ENCODE results near the gene CTNNBL1. TPM values are rescaled to one million over a fixed set of nuclear protein-coding genes. Genes with fewer than 3 reads are reported as not detected.

CTNNBL1 gene
- total RNA-seq, 1 donor from 2014 or later, result 93.5 TPM

DNA sequence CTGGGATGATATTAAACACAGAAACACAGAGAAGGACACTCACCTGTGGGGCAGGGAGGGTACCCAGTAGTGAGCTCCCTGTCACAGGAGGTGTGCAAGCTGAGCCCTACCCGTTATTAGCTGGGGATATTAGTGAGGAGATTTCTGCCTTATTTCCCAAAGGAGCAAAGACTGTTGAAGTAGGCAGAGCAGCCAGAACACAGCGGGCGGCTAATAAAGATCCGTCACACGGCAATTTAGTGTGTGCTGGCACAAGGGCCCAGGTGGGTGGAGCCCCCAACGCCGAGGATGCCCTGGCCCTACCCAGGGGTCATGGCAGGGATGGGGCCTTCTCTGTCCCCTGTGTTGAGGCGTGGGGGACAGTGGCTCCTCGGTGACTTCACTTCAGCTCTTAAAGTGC lies 217.4 kb downstream of the CTNNBL1 start:
- H3K4me3 Mint-ChIP-seq, result no peak overlapping the region
- H3K4me1 Mint-ChIP-seq (ENCODE audit: low read depth), result peaks cover 14% of the 10 kb centered on the region
- intact Hi-C loops (cut with micrococcal nuclease), result no loop called here
- no peaks in the 10 kb centered on the region for H3K36me3 Mint-ChIP-seq (ENCODE audit: low read depth)
- no peak for DNase-seq (ENCODE audit: low spot score)
- H3K27ac Mint-ChIP-seq, result no peak overlapping the region
- H3K9me3 Mint-ChIP-seq, result no peaks in the 10 kb centered on the region
- H3K27me3 Mint-ChIP-seq (ENCODE audit: insufficient read depth), result peaks cover 33% of the 10 kb centered on the region

DNA sequence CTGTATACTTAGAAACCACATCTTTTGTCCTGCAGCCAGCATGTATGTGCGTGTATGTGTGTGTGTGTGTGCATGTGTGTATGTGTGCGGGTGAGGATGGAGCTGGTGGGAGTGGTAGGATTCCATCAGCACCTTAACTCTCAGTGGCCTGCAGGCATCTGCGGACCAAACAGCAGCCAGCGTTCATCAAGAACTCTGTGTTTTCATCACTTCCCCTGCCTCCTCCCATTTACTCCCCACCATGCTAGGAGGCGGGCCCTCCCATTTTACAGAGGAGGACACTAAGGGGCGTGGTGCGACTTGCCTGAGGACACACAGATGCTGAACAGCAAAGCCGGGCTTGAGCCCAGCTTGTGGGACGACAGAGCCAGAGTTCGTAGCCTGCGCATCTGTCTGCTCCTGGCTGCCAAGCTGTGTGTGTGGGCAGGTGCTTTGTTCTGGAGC lies 218.0 kb downstream of the CTNNBL1 start:
- H3K27me3 Mint-ChIP-seq (ENCODE audit: insufficient read depth), result peaks cover 33% of the 10 kb centered on the region
- no peak overlapping the region for H3K4me3 Mint-ChIP-seq
- H3K27ac Mint-ChIP-seq, result no peak overlapping the region
- no peaks in the 10 kb centered on the region for H3K9me3 Mint-ChIP-seq
- no peak for DNase-seq (ENCODE audit: low spot score)
- H3K4me1 Mint-ChIP-seq (ENCODE audit: low read depth), result peaks cover 14% of the 10 kb centered on the region
- intact Hi-C loops (cut with micrococcal nuclease), result no loop called here
- H3K36me3 Mint-ChIP-seq (ENCODE audit: low read depth), result no peaks in the 10 kb centered on the region

DNA sequence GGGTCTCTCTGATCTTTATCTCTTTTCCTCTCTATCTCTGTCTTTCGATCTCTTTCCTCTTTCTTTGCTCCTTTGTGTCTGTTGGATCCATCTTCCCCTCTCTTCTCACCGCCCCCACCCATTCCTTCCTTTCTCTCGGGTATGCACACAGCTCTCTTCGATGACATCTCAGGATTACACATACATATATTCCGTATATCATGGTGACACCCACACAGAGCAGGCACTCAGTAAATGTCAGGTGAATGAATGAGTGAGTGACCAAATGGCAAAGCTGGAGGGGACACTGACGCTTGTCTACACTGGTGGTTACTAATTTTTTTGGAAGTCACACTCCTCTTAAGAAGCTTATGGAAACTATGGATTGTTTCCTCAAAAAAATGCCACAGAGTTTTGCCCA lies 219.0 kb downstream of the CTNNBL1 start:
- intact Hi-C loops (cut with micrococcal nuclease), result no loop called here
- no peak overlapping the region for H3K4me3 Mint-ChIP-seq
- peak overlapping the region; percentile 18 for H3K27ac Mint-ChIP-seq
- peaks cover 14% of the 10 kb centered on the region for H3K4me1 Mint-ChIP-seq (ENCODE audit: low read depth)
- H3K27me3 Mint-ChIP-seq (ENCODE audit: insufficient read depth), result peaks cover 28% of the 10 kb centered on the region
- H3K36me3 Mint-ChIP-seq (ENCODE audit: low read depth), result no peaks in the 10 kb centered on the region
- no peaks in the 10 kb centered on the region for H3K9me3 Mint-ChIP-seq
- DNase-seq (ENCODE audit: low spot score), result no peak

DNA sequence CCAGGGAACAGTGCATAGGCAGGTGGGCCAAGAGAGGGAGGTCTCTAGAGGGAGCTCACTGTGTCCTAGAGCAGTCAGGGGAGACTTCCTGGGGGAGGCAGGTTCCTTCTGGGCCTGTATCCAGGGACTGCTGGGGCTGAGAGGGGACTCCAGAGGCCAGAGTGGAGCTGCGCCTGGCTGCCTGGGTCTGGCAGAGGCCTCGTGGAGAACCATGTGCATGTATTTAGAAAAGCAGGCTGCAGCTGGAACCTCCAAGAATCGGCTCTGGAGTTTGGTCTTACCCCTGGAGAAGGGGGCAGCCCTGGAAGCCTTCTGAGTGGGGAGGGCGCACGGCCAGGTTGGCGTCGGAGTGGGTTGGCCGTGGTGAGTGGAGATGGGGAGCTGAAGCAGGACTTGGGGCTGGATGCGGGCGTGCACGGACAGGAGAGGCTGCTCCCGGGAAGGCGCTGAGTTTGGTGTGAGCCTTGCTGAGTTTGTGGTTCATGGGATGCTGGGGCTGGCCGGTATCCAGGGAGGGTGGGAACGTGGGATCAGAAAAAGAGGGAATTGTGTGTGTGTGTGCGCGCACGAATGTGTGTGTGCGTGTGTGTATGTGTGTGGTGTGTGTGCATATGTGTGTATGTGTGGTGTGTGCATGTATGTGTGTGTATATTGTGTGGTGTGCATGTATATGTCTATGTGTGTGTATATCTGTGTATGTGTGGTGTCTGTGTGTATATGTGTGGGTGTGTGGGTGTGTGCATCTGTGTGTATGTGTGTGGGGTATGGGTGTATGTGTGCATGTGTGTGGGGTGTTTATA lies 219.9 kb downstream of the CTNNBL1 start:
- Mint-ChIP-seq H3K9me3 (no peaks in the 10 kb centered on the region), H3K27ac (peak overlapping the region; percentile 5), H3K27me3 (ENCODE audit: insufficient read depth) (peaks cover 26% of the 10 kb centered on the region), H3K4me3 (no peak overlapping the region), H3K36me3 (ENCODE audit: low read depth) (no peaks in the 10 kb centered on the region), H3K4me1 (ENCODE audit: low read depth) (peaks cover 14% of the 10 kb centered on the region)
- intact Hi-C loops (cut with micrococcal nuclease), result no loop called here
- DNase-seq (ENCODE audit: low spot score), result no peak

DNA sequence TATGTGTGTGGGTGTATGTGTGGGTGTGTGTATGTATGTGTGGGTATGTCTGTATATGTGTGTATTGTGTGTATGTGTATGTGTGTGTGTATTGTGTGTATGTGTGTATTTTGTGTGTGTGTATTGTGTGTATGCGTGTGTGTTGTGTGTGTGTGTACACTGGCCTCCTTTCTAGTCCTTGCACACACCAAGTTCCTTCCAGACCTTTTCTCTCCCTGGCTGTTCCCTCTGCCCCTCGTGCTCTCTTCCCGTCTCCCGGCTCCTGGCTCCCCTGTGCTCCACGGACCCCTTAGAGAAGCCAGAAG lies 220.5 kb downstream of the CTNNBL1 start:
- DNase-seq (ENCODE audit: low spot score), result no peak
- Mint-ChIP-seq H3K36me3 (ENCODE audit: low read depth) (no peaks in the 10 kb centered on the region), H3K27ac (no peak overlapping the region), H3K9me3 (no peaks in the 10 kb centered on the region), H3K4me1 (ENCODE audit: low read depth) (peaks cover 14% of the 10 kb centered on the region), H3K4me3 (no peak overlapping the region), H3K27me3 (ENCODE audit: insufficient read depth) (peaks cover 32% of the 10 kb centered on the region)
- intact Hi-C loops (cut with micrococcal nuclease), result no loop called here

DNA sequence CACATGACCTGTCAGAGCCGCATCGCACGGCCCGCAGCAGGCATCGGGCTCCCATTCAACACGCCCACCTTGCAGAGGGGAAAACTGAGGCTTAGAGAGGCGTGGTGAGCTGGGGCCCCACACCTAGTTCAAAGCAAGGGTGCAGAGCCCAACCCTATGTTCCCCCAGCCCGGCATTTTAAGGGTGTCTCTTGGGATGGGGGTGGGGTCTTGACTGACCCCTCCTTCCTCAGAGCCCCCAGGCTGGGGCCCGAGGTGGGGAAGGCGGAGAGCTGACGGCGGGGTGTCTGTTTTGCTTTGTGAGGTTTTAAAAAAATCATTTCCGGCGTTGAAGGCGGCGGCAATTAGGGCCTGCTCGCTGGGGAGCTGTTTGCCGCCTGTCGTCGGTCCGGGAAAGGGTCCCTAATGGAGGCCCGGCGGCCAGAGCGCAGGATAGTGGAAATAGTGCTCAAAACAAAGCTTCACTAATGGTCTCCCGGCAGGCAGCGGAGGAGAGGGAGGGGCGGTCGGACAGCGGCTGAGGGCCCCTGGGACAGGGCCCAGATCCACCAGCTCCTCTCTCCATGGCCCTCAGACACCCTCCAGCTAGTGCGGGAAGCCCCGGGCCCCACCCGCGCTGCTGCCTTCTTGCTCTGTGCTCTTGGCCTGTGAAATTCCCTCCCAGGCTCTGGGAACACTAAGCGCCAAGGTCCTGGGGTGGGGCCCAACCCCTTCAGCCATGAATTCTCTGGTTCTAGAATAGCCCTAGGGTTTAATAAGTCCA lies 221.0 kb downstream of the CTNNBL1 start:
- H3K27ac Mint-ChIP-seq, result no peak overlapping the region
- no peak overlapping the region for H3K4me3 Mint-ChIP-seq
- H3K27me3 Mint-ChIP-seq (ENCODE audit: insufficient read depth), result peaks cover 33% of the 10 kb centered on the region
- no peaks in the 10 kb centered on the region for H3K36me3 Mint-ChIP-seq (ENCODE audit: low read depth)
- H3K4me1 Mint-ChIP-seq (ENCODE audit: low read depth), result peaks cover 14% of the 10 kb centered on the region
- no peaks in the 10 kb centered on the region for H3K9me3 Mint-ChIP-seq
- intact Hi-C loops (cut with micrococcal nuclease), result no loop called here
- peak; percentile 4 for DNase-seq (ENCODE audit: low spot score)

DNA sequence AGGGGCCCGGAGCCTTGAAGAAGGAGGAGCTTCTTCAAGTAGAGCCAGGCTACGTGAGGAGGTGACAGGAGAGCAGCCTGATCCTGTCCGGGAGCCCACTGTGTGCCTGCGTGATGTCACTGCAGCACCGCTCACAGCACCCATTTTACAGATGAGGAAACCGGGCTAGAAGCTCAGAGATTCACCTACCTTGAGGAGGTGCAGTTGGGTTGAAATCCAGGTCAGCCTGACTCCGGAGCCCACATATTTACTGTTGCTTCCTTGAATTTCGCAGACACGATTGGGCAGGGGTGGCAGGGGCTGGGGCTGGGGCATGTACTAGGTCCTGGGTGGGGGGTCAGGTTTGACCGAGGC lies 221.6 kb downstream of the CTNNBL1 start:
- intact Hi-C loops (cut with micrococcal nuclease), result no loop called here
- no peak overlapping the region for H3K27ac Mint-ChIP-seq

DNA sequence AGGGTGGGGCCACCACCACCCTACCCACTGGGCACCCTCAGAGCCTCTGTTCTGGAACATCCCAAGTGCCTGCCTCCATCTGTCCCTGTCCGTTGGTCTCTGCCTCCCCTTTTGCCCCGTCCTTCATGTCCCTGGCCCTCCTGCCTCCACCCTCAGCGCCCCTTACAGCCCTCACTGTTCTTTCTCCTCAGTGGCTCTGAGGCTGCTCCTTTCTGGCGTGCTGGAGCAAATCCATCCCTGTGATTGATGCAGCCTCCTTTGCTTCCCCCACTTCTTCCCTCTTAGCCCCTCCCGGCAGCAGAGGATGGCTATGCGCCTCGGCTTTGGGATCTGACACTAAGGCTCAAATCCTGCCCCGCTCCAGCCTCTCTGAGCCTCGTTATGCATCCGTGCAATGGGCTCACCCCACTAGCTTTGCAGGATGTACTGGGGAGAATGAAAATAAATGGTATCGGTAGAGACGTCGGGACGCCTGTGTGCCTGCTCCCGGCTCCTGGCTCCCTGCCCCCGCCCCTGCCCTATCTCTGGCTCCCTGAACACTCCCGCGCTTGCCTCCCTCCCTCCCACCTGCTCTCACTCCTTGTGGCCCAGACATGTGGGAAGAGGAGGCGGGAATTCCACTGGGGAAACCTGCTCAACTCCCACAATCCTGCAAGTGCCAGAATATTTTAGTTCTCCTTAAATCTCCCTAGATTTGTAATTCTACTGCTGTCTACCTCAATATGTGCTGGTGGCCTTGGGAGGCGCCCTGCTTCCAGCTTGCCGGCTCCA lies 222.2 kb downstream of the CTNNBL1 start:
- peaks cover 25% of the 10 kb centered on the region for H3K27me3 Mint-ChIP-seq (ENCODE audit: insufficient read depth)

More for the DNA sequence above, 221.6 kb downstream of the CTNNBL1 start:
- H3K4me3 Mint-ChIP-seq, result no peak overlapping the region
- no peaks in the 10 kb centered on the region for H3K36me3 Mint-ChIP-seq (ENCODE audit: low read depth)
- peaks cover 14% of the 10 kb centered on the region for H3K4me1 Mint-ChIP-seq (ENCODE audit: low read depth)
- no peak for DNase-seq (ENCODE audit: low spot score)
- peaks cover 28% of the 10 kb centered on the region for H3K27me3 Mint-ChIP-seq (ENCODE audit: insufficient read depth)
- no peaks in the 10 kb centered on the region for H3K9me3 Mint-ChIP-seq

DNA sequence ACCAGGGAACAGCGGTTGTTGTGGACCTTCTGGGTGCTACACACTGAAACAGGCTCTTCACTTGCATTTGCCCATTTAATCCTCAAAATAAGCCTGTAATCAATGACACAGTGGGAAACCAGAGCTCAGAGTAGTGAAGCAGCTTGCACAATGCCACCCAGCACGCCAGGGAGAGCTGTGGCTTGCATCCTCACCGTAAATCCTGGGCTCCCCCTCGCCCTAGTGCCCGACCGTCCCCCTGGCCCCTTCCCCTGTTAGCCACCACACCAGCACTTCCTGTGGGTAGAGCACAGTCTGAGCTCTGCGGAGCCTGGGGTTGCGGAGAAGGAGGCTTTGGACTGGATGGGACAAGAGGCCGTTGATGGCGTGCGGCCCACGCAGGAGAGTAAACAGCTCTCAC lies 223.6 kb downstream of the CTNNBL1 start:
- Mint-ChIP-seq H3K36me3 (ENCODE audit: low read depth) (no peaks in the 10 kb centered on the region), H3K9me3 (no peaks in the 10 kb centered on the region), H3K4me1 (ENCODE audit: low read depth) (peaks cover 27% of the 10 kb centered on the region), H3K27me3 (ENCODE audit: insufficient read depth) (peaks cover 21% of the 10 kb centered on the region), H3K27ac (no peak overlapping the region), H3K4me3 (no peak overlapping the region)
- no peak for DNase-seq (ENCODE audit: low spot score)
- intact Hi-C loops (cut with micrococcal nuclease), result no loop called here

More for the DNA sequence above, 222.2 kb downstream of the CTNNBL1 start:
- no peak overlapping the region for H3K4me3 Mint-ChIP-seq
- no peak overlapping the region for H3K27ac Mint-ChIP-seq
- no peaks in the 10 kb centered on the region for H3K36me3 Mint-ChIP-seq (ENCODE audit: low read depth)
- intact Hi-C loops (cut with micrococcal nuclease), result no loop called here
- peaks cover 14% of the 10 kb centered on the region for H3K4me1 Mint-ChIP-seq (ENCODE audit: low read depth)
- DNase-seq (ENCODE audit: low spot score), result no peak
- no peaks in the 10 kb centered on the region for H3K9me3 Mint-ChIP-seq

DNA sequence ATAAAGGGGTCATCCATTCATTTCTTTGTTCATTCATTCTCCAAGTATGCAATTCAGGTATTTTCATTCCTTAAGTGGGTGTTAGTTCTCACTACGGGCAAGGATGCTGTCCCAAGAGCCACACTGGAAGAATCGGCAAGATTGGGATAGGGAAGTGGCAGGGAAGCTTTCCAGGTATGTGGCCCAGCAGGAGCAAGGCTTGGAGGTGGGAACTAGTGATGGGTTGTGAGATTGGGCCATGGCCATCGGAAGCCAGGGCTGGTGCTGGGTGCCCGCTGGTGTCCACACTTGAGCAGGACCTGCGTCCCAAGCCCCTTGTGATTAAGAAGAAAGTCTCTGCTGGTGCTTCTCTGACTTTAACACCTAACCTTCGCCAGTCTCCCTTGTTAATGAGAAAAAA lies 224.2 kb downstream of the CTNNBL1 start:
- H3K9me3 Mint-ChIP-seq, result no peaks in the 10 kb centered on the region
- peaks cover 19% of the 10 kb centered on the region for H3K27me3 Mint-ChIP-seq (ENCODE audit: insufficient read depth)
- no peak for DNase-seq (ENCODE audit: low spot score)
- no peaks in the 10 kb centered on the region for H3K36me3 Mint-ChIP-seq (ENCODE audit: low read depth)
- no peak overlapping the region for H3K27ac Mint-ChIP-seq
- no peak overlapping the region for H3K4me3 Mint-ChIP-seq
- intact Hi-C loops (cut with micrococcal nuclease), result no loop called here
- peaks cover 24% of the 10 kb centered on the region for H3K4me1 Mint-ChIP-seq (ENCODE audit: low read depth)

DNA sequence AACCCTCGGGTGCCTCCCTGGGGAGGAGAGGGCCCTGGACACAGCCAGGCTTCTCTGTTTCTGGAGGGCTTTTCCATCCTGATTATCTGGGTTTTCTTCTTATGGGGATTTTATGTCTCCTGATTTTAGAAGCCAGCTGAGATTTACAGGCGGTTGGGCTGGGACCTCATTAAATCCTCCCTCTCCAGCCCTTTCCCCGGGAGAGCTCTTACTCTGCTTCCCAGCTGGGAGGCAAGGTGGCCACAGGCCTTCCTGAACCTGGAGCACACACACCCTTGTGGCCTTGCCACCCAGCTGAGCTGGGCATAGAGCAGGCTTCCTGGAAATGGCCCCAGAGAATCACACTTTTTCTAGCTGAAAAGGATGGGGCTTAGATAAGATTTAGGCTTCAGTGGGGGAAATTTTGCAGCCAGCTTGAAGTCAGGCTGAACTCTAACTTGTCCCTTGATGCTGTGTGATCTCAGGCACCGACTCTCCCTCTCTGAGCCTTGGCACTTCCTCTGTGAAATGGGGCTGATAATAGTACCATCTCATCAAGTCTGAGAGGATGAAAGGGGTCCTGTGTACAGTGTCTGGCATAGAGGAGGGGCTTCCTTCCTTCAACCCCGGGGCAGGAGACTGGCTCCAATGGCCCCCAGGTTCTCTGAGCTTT lies 225.7 kb downstream of the CTNNBL1 start:
- intact Hi-C loops (cut with micrococcal nuclease), result loop anchor here (5.0 kb wide), 1 partner anchor 73 kb away; no protein-coding TSS in a partner anchor
- Mint-ChIP-seq H3K27ac (no peak overlapping the region), H3K27me3 (ENCODE audit: insufficient read depth) (peaks cover 19% of the 10 kb centered on the region), H3K36me3 (ENCODE audit: low read depth) (no peaks in the 10 kb centered on the region), H3K9me3 (no peaks in the 10 kb centered on the region), H3K4me3 (no peak overlapping the region), H3K4me1 (ENCODE audit: low read depth) (peaks cover 20% of the 10 kb centered on the region)
- DNase-seq (ENCODE audit: low spot score), result no peak

DNA sequence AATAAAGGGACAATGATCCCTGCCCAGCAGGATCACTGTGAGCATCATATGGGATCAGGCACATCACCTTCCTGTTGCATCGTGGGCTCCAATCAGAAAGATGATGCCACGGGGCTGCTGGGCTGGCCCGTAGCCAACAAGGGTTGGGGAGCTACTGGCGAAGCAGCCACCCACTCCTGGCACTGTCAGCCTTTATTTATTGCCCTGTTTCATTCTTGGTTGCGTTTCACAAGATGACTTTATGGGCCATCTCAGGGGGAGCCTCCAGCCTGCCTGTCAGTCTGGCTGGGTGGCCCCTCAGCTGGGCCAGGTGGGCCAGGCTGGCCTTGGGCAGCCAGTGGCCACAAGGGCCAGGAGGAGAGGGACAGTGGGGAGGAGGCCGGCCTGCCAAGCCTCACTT lies 226.4 kb downstream of the CTNNBL1 start:
- Mint-ChIP-seq H3K27me3 (ENCODE audit: insufficient read depth) (peaks cover 19% of the 10 kb centered on the region), H3K9me3 (no peaks in the 10 kb centered on the region), H3K4me1 (ENCODE audit: low read depth) (peaks cover 16% of the 10 kb centered on the region), H3K27ac (no peak overlapping the region), H3K4me3 (no peak overlapping the region), H3K36me3 (ENCODE audit: low read depth) (no peaks in the 10 kb centered on the region)
- intact Hi-C loops (cut with micrococcal nuclease), result loop anchor here (5.0 kb wide), 1 partner anchor 72 kb away; no protein-coding TSS in a partner anchor
- DNase-seq (ENCODE audit: low spot score), result no peak
